H1 (cell line): Measurements from ENCODE around the gene DARS1.

ENCODE experiments used
- GABPA ChIP-seq: IDR thresholded peaks from 2 replicates; pipeline ENCODE4 v1.6.1; 2011; ENCODE audit warnings: mild to moderate bottlenecking, low read length, moderate library complexity, borderline replicate concordance; ENCODE audit not compliant: insufficient read depth
- HDAC2 ChIP-seq, 2 experiments: fragments of 300-600 bp in 1 of 2; sonication (generic) in 1 of 2; IDR thresholded peaks; 2 replicates each; pipeline ENCODE4 v1.6.1; 2011 to 2012; ENCODE audit warnings: low read depth in 2 of 2, low read length in 2 of 2, mild to moderate bottlenecking in 2 of 2, moderate library complexity in 2 of 2, borderline replicate concordance in 1 of 2, inconsistent platforms in 1 of 2
- HDAC6 ChIP-seq: IDR thresholded peaks from one replicate; pipeline ENCODE4 v1.7.1; 2012; ENCODE audit warnings: low read depth, mild to moderate bottlenecking, inconsistent platforms, low read length, moderate library complexity
- POLR2A ChIP-seq, 2 experiments: IDR thresholded peaks; 1 replicate in 1 of 2; 2 replicates in 1 of 2; pipeline ENCODE4 v1.6.1; 2011; ENCODE audit warnings: low read depth in 2 of 2, low read length in 2 of 2, mild to moderate bottlenecking in 2 of 2; ENCODE audit errors: control extremely low read depth in 1 of 2
- POU5F1 ChIP-seq: IDR thresholded peaks from 2 replicates; pipeline ENCODE4 v1.6.1; 2011; ENCODE audit warnings: low read depth, mild to moderate bottlenecking, low read length, moderate library complexity
- RXRA ChIP-seq: IDR thresholded peaks from 2 replicates; pipeline ENCODE4 v1.6.1; 2011; ENCODE audit warnings: low read depth, mild to moderate bottlenecking, low read length, moderate library complexity; ENCODE audit not compliant: insufficient read depth
- TBP ChIP-seq: IDR thresholded peaks from 2 replicates; pipeline ENCODE4 v1.6.1; 2011; ENCODE audit warnings: low read depth, low read length, improper control_type of control experiment
- ZNF274 ChIP-seq: IDR thresholded peaks from 2 replicates; pipeline ENCODE4 v1.7.0; 2012; ENCODE audit warnings: low read length, borderline replicate concordance; ENCODE audit errors: extremely low read depth
- TF ChIP-seq, protein P1 (sequence below), 3 experiments: IDR thresholded peaks; 1 replicate in 2 of 3; 2 replicates in 1 of 3; pipeline versions ENCODE4 v1.5.1 to v1.6.1; 2011; ENCODE audit warnings: low read length in 3 of 3, mild to moderate bottlenecking in 3 of 3, inconsistent platforms in 2 of 3, low read depth in 1 of 3, moderate library complexity in 1 of 3; ENCODE audit not compliant: insufficient read depth in 1 of 3; ENCODE audit errors: control extremely low read depth in 1 of 3

DNA sequence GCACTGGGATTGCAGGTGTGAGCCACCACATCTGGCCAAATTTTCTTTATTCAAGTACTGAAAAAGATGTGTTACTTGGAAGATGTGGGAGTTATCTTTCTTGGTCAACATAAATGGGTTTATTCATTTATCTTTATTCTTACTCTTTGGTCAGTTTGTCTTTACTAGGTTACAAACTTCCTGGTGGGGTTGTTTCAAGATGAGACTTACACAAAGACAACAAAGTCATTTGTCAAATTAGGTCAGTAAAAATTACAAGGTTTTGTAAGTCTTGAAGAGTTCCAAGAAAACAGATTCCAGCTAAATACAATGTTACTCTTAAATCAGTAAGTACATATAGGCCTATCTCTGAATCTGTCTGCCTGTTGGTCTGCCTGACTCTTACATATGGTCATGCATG is 48.9 kb downstream of the DARS1 start:
- TF ChIP-seq POU5F1: no peak
- no peak for TF ChIP-seq POLR2A (IDR thresholded peaks at IDR 0.05; ENCODE audit: control extremely low read depth in 1 of 2, low read depth in 2 of 2, low read length in 2 of 2)
- TF ChIP-seq, protein P1, sequence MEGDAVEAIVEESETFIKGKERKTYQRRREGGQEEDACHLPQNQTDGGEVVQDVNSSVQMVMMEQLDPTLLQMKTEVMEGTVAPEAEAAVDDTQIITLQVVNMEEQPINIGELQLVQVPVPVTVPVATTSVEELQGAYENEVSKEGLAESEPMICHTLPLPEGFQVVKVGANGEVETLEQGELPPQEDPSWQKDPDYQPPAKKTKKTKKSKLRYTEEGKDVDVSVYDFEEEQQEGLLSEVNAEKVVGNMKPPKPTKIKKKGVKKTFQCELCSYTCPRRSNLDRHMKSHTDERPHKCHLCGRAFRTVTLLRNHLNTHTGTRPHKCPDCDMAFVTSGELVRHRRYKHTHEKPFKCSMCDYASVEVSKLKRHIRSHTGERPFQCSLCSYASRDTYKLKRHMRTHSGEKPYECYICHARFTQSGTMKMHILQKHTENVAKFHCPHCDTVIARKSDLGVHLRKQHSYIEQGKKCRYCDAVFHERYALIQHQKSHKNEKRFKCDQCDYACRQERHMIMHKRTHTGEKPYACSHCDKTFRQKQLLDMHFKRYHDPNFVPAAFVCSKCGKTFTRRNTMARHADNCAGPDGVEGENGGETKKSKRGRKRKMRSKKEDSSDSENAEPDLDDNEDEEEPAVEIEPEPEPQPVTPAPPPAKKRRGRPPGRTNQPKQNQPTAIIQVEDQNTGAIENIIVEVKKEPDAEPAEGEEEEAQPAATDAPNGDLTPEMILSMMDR (IDR thresholded peaks at IDR 0.05; ENCODE audit: control extremely low read depth in 1 of 3, insufficient read depth in 1 of 3, low read depth in 1 of 3, low read length in 3 of 3): no peak
- TF ChIP-seq TBP: no peak
- no peak for TF ChIP-seq HDAC2 (IDR thresholded peaks at IDR 0.05; ENCODE audit: borderline replicate concordance in 1 of 2, low read depth in 2 of 2, low read length in 2 of 2)
- TF ChIP-seq HDAC6: no peak
- TF ChIP-seq ZNF274: no peak
- TF ChIP-seq GABPA: no peak
- TF ChIP-seq RXRA: no peak
